Transverse colon (tissue), 4 donors: Measurements from ENCODE around the gene ARID3A. TPM values are rescaled to one million over a fixed set of nuclear protein-coding genes. Genes with fewer than 3 reads are reported as not detected.

ENCODE experiments used
- DNase-seq: peaks from one replicate; pipeline ENCODE4 v3.0.0-alpha.2; 2019
- H3K27ac ChIP-seq, 4 donors: fragments of 200-600 bp; sonication (generic); 2 replicates each; pipeline ENCODE4 v1.5.1; 2016 to 2018; ENCODE audit warnings: inconsistent platforms in 4 of 4
- H3K27me3 ChIP-seq: fragments of 200-600 bp; sonication (generic); 2 replicates; pipeline ENCODE4 v1.5.1; 2017; ENCODE audit warnings: inconsistent platforms
- H3K36me3 ChIP-seq, 4 donors: fragments of 200-600 bp; sonication (generic); 2 replicates each; pipeline ENCODE4 v1.5.1; 2017 to 2019; ENCODE audit warnings: inconsistent platforms in 4 of 4
- H3K4me1 ChIP-seq, 4 donors: fragments of 200-600 bp; sonication (generic); 2 replicates each; pipeline ENCODE4 v1.5.1; 2017 to 2020; ENCODE audit warnings: inconsistent platforms in 4 of 4
- H3K4me3 ChIP-seq, 4 donors: fragments of 200-600 bp; sonication (generic); 1 replicate in 1 of 4; 2 replicates in 3 of 4; pipeline versions ENCODE4 v1.5.1 to v1.6.1; 2017 to 2019; ENCODE audit warnings: inconsistent platforms in 4 of 4
- H3K9me3 ChIP-seq, 2 donors: fragments of 200-600 bp; sonication (generic); 2 replicates each; pipeline ENCODE4 v1.5.1; 2017 to 2019; ENCODE audit warnings: inconsistent platforms in 2 of 2
- CTCF ChIP-seq, 5 experiments: fragments of 200-600 bp in 3 of 5; fragments of 450-650 bp in 2 of 5; sonication (generic) in 3 of 5; IDR thresholded peaks; 1 replicate in 2 of 5; 2 replicates in 3 of 5; pipeline ENCODE4 v1.5.1; 2016 to 2017; ENCODE audit warnings: antibody characterized with exemption in 5 of 5, inconsistent platforms in 3 of 5, mild to moderate bottlenecking in 2 of 5, moderate library complexity in 1 of 5
- EP300 ChIP-seq: sonication (generic); formaldehyde crosslinking; IDR thresholded peaks from one replicate; pipeline ENCODE4 v1.6.1; 2017; ENCODE audit warnings: antibody characterized with exemption, low read depth
- POLR2A ChIP-seq: fragments of 450-650 bp; IDR thresholded peaks from one replicate; pipeline ENCODE4 v1.6.1; 2016; ENCODE audit warnings: antibody characterized with exemption, mild to moderate bottlenecking, moderate library complexity
- POLR2AphosphoS5 ChIP-seq, 3 donors: sonication (generic); formaldehyde crosslinking; IDR thresholded peaks; one replicate each; pipeline ENCODE4 v1.6.1; 2016; ENCODE audit warnings: antibody characterized with exemption in 3 of 3
- WGBS, 2 donors: methylation state at CpG; one replicate each; pipeline ENCODE4 v1.1.5; 2018; ENCODE audit warnings: low coverage in 1 of 2; 5-methylcytosine and 5-hydroxymethylcytosine counted together
- in situ Hi-C, 4 donors: fragments of 200-750 bp; cut with MboI; loops; one replicate each; pipeline versions ENCODE4 v1.15.0 to v1.15.1; 2017; ENCODE audit warnings: low sequenced_read_pairs in 3 of 4, low pct_ligation_motif_present in 1 of 4, low pct_unique_long_range_greater_than_20kb in 1 of 4
- intact Hi-C: fragments of 100-400 bp; cut with DNase I; formaldehyde crosslinking; loops from one replicate; pipeline ENCODE4 v1.15.1; 2023; ENCODE audit warnings: low total_unique reads
- total RNA-seq, 4 donors: library from RNA; depleted of rRNA; stranded (reverse); fragments of >200 nt; gene quantifications; one replicate each; pipeline ENCODE4 v1.1.0, GENCODE V29; 2016

The ARID3A gene
- total RNA-seq, 4 donors from 2014 or later: 2.2 to 8.7 (median 4.3) TPM

DNA sequence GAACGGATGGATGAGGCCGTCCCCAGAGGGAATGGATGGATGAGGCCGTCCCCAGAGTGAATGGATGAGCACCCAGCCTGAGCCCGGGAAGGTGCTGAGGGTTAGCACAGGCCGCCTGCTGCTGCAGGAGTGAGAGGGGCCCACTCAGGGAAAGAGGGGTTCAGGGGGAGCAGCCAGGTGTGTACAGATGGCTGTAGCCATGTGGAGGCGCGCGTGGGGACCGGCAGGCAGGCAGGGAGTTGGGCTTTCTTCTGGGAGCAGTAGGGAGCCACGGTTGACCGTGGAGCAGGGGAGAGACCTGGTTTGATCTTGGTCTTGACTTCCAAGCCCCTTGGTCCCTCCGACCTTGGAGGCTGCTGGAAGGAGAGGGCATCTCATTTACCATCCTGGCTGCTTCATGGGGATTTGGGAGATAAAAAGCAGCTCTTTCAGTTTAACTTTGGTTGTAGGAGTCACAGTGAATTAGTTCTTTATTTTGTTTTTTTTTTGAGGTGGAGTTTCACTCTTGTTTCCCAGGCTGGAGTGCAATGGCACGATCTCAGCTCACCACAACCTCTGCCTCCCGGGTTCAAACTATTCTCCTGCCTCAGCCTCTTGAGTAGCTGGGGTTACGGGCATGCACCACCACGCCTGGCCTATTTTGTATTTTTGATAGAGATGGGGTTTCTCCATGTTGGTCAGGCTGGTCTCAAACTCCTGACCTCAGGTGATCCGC lies 24.7 kb downstream of the ARID3A start:
- H3K27me3 ChIP-seq: peaks cover 2% of the 10 kb centered on the region
- TF ChIP-seq EP300: no peak
- TF ChIP-seq POLR2A: no peak
- no peak for TF ChIP-seq CTCF (IDR thresholded peaks at IDR 0.05)
- TF ChIP-seq POLR2AphosphoS5 (IDR thresholded peaks at IDR 0.05): no peak
- no peaks in the 10 kb centered on the region for H3K36me3 ChIP-seq
- 75 to 83% methylated on average over 1 to 17 of the region's 17 CpGs for WGBS, 2 donors
- H3K4me1 ChIP-seq: peaks cover 13 to 27% (median 15%) of the 10 kb centered on the region in 4 donors
- no peak overlapping the region for H3K4me3 ChIP-seq
- no peak overlapping the region for H3K27ac ChIP-seq
- no peaks in the 10 kb centered on the region for H3K9me3 ChIP-seq
- no peak for DNase-seq
- in situ Hi-C loops: no loop called here
- intact Hi-C loops: no loop called here

- H3K27ac ChIP-seq: peak overlapping the region in 3 of 4 donors; percentile 57 to 63 (median 61)
- H3K4me1 ChIP-seq: peaks cover 20 to 42% (median 25%) of the 10 kb centered on the region in 4 donors
- in situ Hi-C loops: no loop called here
These were observed 26.3 kb downstream of the ARID3A start for GRCh38 chr19:952049-952679.

DNA sequence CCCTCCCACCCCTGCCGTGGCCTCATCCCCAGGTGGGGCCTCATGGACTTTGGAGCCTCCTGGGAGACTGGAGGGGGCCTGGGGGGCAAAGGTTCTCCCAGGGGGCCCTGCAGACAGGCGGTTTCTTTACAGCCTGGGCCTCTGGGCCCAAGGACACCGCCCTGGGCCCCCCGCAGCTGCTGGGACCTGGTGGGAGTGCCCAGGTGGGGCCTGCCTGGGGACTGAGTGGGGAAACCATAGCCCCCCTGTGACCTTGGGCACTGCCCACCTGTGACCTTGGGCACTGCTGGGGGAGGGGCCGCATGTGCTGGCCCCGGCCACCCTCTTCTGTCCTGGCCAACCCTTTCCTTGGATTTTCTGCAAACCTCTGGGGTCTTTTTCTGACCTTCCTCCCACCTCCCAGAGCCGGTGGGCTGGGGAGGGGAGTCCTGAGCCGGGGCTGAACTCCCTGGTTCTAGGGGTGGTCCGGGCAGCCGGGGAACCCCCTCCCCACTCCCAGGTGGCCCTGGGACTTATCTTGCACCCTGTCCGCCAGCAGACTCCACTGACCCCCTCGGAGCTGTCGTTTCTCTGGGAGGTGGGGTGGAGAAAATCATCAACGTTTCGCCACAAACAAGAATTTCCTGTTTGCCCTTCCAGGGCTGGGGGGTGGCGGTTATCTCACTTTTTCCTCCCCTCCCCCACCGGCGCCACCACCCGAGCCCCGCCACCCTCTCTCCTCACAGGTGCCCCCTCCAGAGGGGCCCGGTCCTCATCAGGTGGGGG lies 27.0 kb downstream of the ARID3A start:
- H3K4me3 ChIP-seq: peak overlapping the region in 2 of 4 donors; percentile 17 to 31
- in situ Hi-C loops (no loop called here), intact Hi-C loops (no loop called here)
- WGBS, 2 donors: 17% methylated on average over 20 of the region's 21 CpGs; no CpG with 5 or more reads in 1 of the 2 donors
- peak; percentile 68 for DNase-seq
- H3K4me1 ChIP-seq: peaks cover 20 to 43% (median 25%) of the 10 kb centered on the region in 4 donors
- no peaks in the 10 kb centered on the region for H3K36me3 ChIP-seq
- TF ChIP-seq POLR2A (no peak), POLR2AphosphoS5 (IDR thresholded peaks at IDR 0.05) (no peak), EP300 (no peak), CTCF (IDR thresholded peaks at IDR 0.05) (no peak)
- peak overlapping the region in 3 of 4 donors; percentile 57 to 63 (median 61) for H3K27ac ChIP-seq
- H3K9me3 ChIP-seq: no peaks in the 10 kb centered on the region
- peaks cover 4% of the 10 kb centered on the region for H3K27me3 ChIP-seq

More at GRCh38 chr19:952049-952679, 26.3 kb downstream of the ARID3A start:
- Histone ChIP-seq H3K9me3 (no peaks in the 10 kb centered on the region), H3K36me3 (no peaks in the 10 kb centered on the region), H3K4me3 (peak overlapping the region in 1 of 4 donors; percentile 31), H3K27me3 (peaks cover 4% of the 10 kb centered on the region)
- 48% methylated on average over 14 of the region's 14 CpGs; no CpG with 5 or more reads in 1 of the 2 donors for WGBS, 2 donors
- DNase-seq: no peak
- TF ChIP-seq POLR2AphosphoS5 (IDR thresholded peaks at IDR 0.05): no peak
- no peak for TF ChIP-seq EP300
- TF ChIP-seq CTCF (IDR thresholded peaks at IDR 0.05): no peak
- no peak for TF ChIP-seq POLR2A
- intact Hi-C loops: no loop called here
